Stimulated activated naive CD8-positive, alpha-beta T cell treated with anti-CD3 and anti-CD28 coated beads, Interleukin-15, Interleukin-2, amounts not matched to agents 100 ng/mL and 50 ng/mL, for 24 hours (primary cell): ENCODE measurements around the gene PRM2.

Experiments
- H3K27ac Mint-ChIP-seq: one replicate; pipeline ENCODE4 v1.8.0; 2021; ENCODE audit warnings: mild to moderate bottlenecking, mixed read lengths
- H3K27me3 Mint-ChIP-seq: one replicate; pipeline ENCODE4 v1.8.0; 2021; ENCODE audit warnings: mixed read lengths
- H3K36me3 Mint-ChIP-seq: one replicate; pipeline ENCODE4 v1.8.0; 2021; ENCODE audit warnings: low read depth, mixed read lengths
- H3K4me1 Mint-ChIP-seq: one replicate; pipeline ENCODE4 v1.8.0; 2021; ENCODE audit warnings: low read depth, mixed read lengths
- H3K4me3 Mint-ChIP-seq: one replicate; pipeline ENCODE4 v1.8.0; 2021; ENCODE audit warnings: mild to moderate bottlenecking, mixed read lengths
- H3K9me3 Mint-ChIP-seq: one replicate; pipeline ENCODE4 v1.8.0; 2021; ENCODE audit warnings: mixed read lengths

PRM2 gene, protein sequence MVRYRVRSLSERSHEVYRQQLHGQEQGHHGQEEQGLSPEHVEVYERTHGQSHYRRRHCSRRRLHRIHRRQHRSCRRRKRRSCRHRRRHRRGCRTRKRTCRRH

DNA sequence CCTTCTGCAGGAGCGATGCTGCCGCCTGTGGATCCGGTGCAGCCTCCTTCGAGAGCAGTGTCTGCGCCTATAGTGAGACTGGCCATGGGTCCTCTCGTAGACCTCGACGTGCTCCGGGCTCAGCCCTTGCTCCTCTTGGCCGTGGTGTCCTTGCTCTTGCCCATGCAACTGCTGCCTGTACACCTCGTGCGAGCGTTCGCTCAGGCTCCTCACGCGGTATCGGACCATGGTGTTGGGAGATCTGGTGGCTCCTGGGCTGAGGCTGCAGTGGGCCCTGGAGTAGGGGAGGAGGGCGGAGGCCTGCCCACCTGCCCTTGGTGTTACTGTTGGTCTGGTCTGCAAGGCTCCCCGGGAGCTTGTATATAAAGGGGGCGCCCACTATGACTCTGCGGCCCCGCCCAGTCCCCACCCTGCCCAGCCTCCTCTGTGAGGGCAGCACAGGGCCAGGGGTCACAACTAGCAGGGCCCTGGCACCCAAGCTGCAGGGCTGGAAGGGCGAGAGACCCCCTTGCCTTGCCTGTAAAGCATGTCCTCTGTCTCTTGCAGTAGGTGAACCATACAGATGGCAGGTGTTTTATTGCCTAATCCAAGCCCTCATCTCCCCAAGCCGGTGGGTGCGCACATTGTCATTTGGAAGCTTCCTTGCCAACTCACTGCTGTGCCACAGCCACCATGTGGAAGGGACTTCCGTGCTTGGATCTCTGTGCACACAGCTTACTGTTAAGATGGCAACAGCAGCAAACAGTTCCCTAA is at the start of gene PRM2:
Gene PRM2 (minus strand): TSS at position 338 of the 753 bp plus-strand sequence. CDS start 110 bp downstream, at position 228.
- Mint-ChIP-seq H3K4me3 (no peak within 1 kb of the TSS), H3K27ac (no peak within 1 kb of the TSS), H3K27me3 (no peaks in the 10 kb centered on the region), H3K9me3 (no peaks in the 10 kb centered on the region), H3K4me1 (peaks cover 2% of the 10 kb centered on the region), H3K36me3 (no peaks in the 10 kb centered on the region)

DNA sequence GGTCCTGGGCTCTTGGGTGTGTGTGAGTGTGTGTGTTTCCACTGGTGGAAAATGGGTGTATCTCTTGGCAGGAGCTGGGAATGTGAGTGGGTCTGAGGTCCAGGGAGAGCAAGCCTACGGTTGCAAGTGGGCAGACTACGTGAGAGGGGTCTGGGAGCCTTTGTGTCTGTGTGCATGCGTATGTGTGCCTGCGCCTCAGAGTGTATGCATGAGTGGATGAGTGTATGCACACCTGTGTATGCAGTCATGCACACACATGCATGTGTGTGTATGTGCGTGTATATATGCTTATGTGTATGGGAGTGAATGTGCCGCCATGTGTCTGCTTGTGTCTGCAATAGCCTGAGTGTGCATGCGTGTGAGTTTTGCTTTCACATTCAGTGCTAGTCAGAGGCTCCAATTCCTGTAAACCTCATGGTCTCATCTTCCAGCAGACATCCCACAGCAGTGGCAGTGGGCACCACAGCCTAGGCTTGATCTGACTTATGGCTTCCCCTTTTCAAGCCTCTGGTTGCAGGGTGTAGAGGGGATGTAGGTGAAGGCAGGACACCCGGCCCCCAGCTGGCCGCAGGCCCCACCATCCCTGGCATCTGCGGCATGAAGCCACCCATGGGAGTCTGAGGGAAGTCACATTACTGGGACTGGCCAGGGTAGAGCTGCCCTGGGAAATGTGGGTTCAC is 49.3 kb upstream of the PRM2 start:
- H3K9me3 Mint-ChIP-seq, result no peaks in the 10 kb centered on the region
- no peak overlapping the region for H3K4me3 Mint-ChIP-seq
- peak overlapping the region; percentile 83 for H3K27ac Mint-ChIP-seq
- H3K4me1 Mint-ChIP-seq, result peaks cover 54% of the 10 kb centered on the region
- no peaks in the 10 kb centered on the region for H3K27me3 Mint-ChIP-seq
- no peaks in the 10 kb centered on the region for H3K36me3 Mint-ChIP-seq

DNA sequence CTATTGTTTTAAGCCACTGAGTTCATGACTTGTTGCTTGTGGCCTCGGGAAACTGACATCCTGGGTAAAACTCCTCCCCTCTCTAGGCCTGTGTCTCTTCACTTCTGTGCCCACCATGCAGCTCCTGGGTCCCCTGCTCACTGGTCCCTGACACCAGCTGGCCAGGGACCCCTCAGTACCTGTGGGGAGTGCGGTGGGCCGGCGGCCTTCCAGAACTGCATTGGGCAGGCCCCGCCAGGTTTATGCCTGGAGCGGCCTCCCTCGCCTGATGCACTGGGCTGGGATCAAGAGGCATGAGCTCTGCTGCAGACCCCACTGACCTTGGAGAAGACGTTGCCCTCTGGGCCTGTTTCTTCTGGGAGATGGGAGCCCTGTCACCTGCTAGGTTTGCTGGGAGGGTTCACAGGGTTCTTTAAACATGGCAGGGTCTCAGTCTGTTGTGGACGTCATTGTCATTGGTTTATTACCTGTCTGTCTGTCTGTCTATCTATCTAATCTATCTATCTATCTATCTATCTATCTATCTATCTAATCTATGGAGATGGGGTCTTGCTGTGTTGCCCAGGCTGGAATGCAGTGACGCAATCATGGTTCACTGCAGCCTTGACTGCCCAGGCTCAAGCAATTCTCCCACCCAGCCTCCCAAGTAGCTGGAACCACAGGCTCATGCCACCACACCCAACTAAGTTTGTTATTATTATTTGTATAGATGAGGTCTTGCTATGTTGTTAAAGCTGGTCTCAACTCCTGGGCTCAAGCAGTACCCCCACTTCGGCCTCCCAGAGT is 47.5 kb upstream of the PRM2 start:
- Mint-ChIP-seq H3K27ac (no peak overlapping the region), H3K4me1 (peaks cover 39% of the 10 kb centered on the region)

DNA sequence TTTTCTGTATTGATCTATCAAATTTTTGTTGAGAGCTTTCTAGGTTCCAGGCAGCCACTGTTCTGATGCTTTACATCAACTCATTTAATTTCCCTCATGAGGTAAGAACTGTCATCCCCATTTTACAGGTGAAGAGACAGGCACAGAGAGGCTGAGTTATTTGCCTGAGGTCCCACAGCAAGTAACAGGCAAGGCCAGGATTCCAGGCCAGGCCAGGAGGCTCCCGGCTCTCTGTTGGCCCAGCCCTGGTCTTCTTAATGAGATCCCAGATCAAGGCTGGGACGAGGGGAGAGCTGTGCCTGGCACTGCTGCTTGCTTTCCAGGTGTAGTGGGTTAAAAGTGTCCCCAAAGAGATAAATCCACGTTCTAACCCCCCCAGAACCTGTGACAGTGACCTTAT is 46.5 kb upstream of the PRM2 start:
- H3K9me3 Mint-ChIP-seq, result no peaks in the 10 kb centered on the region
- no peak overlapping the region for H3K27ac Mint-ChIP-seq
- peaks cover 30% of the 10 kb centered on the region for H3K4me1 Mint-ChIP-seq
- no peak overlapping the region for H3K4me3 Mint-ChIP-seq
- no peaks in the 10 kb centered on the region for H3K27me3 Mint-ChIP-seq
- H3K36me3 Mint-ChIP-seq, result no peaks in the 10 kb centered on the region

More for the DNA sequence above, 47.5 kb upstream of the PRM2 start:
- Mint-ChIP-seq H3K36me3 (no peaks in the 10 kb centered on the region), H3K9me3 (no peaks in the 10 kb centered on the region), H3K4me3 (no peak overlapping the region), H3K27me3 (no peaks in the 10 kb centered on the region)

DNA sequence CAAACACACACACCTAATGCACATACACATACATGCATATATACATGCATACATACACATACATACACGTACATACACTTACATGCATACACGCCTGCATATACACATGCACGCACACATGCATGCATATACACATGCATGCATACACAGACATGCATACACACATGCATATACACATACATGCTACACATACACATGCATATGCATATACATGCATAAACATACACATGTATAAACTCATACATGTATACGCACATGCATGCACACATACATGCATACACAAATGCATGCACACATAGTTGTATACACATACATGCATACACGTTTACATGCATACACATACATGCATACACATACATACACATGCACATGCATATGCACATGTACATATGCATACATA is 45.4 kb upstream of the PRM2 start:
- Mint-ChIP-seq H3K4me3 (no peak overlapping the region), H3K9me3 (no peaks in the 10 kb centered on the region), H3K4me1 (peaks cover 18% of the 10 kb centered on the region), H3K36me3 (no peaks in the 10 kb centered on the region), H3K27ac (no peak overlapping the region), H3K27me3 (no peaks in the 10 kb centered on the region)

DNA sequence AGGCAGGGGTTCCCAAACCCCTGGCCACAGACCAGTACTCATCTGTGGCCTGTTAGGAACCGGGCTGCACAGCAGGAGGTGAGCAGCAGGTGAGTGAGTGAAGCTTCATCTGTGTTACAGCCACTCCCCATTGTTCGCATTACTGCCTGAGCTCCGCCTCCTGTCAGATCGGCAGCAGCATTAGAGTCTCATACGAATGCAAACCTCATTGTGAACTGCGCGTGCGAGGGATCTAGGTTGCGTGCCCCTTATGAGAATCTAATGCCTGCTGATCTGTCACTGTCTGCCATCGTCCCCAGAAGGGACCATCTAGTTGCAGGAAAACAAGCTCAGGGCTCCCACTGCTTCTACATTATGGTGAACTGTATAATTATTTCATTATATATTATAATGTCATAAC is 43.9 kb upstream of the PRM2 start:
- Mint-ChIP-seq H3K4me3 (no peak overlapping the region), H3K9me3 (no peaks in the 10 kb centered on the region), H3K27ac (no peak overlapping the region), H3K4me1 (peaks cover 6% of the 10 kb centered on the region), H3K36me3 (no peaks in the 10 kb centered on the region), H3K27me3 (no peaks in the 10 kb centered on the region)

DNA sequence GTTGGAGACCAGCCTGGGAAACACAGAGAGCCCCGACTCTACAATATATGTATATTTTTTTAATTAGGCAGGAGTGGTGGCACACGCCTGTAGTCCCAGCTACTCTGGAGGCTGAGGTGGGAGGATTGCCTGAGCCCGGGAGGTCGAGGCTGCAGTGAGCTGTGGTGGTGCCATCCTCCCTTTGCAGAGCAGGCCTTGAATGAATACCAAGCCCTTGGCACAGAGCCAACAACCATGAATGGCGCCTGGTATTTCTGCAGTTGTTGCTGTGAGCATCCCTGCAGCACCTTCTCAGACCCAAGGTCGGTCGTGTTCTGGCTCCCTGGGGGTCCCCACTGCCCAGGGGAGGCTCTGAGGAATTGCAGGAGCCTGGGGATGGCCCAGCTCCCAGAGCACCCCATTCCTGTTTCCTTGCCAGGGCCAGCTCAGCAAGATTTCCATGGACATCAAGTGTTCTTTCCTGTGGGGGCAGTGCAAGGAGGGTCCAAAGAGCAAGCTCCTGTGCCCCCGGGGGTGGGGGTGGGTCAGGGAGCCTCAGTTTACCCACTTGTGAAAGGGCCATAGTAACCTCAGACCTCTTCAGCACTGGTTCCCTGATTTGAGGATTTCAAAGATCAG is 43.4 kb upstream of the PRM2 start:
- Mint-ChIP-seq H3K9me3 (no peaks in the 10 kb centered on the region), H3K27me3 (no peaks in the 10 kb centered on the region), H3K4me1 (peaks cover under 1% of the 10 kb centered on the region), H3K27ac (no peak overlapping the region), H3K4me3 (no peak overlapping the region), H3K36me3 (no peaks in the 10 kb centered on the region)

DNA sequence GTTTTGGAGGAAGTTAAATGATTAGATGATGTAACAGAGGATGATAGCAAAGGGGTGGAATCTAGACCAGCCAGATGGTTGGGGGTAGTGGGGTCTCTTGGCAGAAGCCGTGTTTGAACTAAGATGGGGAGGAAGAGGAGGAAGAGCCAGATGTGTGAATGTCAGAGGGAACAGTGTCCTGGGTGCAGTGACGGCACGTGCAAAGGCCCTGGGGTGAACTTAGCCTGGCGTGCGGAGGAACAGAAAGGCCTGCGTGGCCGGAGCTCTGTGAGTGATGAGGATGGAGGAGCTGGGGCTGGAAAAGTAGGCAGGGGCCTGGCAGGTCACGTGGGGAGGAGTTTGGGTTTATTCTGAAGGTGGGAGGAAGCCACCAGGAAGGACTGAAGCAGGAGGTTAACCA is 42.5 kb upstream of the PRM2 start:
- Mint-ChIP-seq H3K36me3 (no peaks in the 10 kb centered on the region), H3K9me3 (no peaks in the 10 kb centered on the region), H3K4me3 (no peak overlapping the region), H3K27me3 (no peaks in the 10 kb centered on the region), H3K27ac (peak overlapping the region; percentile 16), H3K4me1 (peaks cover 3% of the 10 kb centered on the region)

DNA sequence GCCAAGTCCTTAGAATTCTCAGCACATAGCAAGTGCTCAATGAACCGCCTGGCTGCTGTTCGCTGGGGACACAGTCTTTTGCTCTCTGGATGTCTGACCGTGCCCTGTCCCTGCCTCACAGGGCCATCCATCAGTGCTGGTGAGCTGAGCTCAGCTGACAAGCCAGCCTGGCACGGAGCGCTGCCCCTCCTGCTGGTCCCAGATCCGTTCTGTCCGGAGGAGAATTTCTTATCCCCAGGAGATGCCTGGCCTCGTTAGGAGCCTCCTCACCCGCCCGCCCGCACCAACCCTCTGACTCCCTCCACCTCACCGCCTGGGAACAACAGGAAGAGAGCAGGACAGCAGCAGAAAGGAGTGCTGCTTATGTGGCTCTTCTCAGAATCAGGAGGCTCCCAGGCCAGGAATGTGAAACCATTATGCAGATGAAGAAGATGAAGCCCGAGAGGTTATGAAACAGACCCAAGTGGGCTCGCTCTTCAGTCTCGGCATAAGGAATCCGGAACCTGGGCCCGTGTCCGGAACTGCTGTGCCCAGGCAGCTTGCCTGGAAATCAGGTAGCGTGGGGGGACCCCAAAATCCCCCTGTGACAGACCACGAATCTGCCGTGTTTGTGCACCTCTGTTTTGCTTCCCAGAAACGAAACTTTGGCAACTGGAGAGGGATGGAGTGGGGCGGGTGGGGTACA is 40.2 kb upstream of the PRM2 start:
- Mint-ChIP-seq H3K9me3 (no peaks in the 10 kb centered on the region), H3K4me1 (peaks cover 26% of the 10 kb centered on the region), H3K27ac (no peak overlapping the region), H3K4me3 (no peak overlapping the region), H3K27me3 (no peaks in the 10 kb centered on the region), H3K36me3 (no peaks in the 10 kb centered on the region)

DNA sequence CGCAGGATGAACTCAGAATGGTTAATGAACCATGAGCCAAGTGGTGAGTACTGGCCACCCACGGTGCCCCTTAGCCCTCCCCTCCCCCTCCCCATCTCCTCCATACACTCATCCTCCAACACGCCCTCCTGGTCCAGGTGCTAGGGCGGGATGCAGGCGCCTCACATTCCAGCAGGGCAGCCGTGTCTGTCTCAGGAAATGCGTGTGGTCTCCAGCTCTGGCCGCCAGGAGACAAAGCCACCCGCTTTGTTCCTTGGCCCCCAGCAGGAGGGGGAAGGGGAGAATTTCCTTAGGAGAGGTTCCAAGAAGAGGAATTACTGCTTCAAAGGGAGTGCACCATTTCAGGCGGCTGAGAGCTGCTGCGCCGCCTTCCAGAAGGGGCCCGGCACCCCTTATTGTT is 39.2 kb upstream of the PRM2 start:
- Mint-ChIP-seq H3K36me3 (no peaks in the 10 kb centered on the region), H3K27me3 (no peaks in the 10 kb centered on the region), H3K4me1 (peaks cover 35% of the 10 kb centered on the region), H3K4me3 (no peak overlapping the region), H3K9me3 (no peaks in the 10 kb centered on the region), H3K27ac (no peak overlapping the region)

DNA sequence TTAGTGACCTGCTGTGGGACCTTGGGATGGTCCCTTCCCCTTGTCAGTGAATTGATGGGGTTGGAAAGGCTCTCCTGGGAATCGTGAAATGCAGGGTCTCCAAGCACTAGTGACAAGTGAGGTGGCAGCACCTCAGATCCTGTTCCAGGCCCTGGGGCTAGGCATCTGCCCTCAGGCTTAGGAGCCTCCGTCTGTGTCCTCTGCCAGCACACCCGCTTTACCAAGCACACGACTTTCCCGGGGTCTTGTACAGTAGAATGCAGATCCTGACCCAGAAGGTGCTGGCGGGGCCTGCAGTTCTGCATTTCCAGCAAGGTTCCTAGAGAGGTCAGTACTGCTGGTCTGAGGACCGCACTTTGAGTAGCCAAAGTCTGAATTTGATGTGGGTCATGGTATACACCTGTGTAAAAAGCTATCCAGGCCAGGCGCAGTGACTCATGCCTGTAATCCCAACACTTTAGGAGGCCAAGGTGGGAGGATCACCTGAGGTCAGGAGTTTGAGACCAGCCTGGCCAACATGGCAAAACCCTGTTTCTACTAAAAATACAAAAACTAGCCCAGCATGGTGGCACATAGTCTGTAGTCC is 38.1 kb upstream of the PRM2 start:
- H3K4me1 Mint-ChIP-seq, result peaks cover 45% of the 10 kb centered on the region
- no peak overlapping the region for H3K4me3 Mint-ChIP-seq
- H3K9me3 Mint-ChIP-seq, result no peaks in the 10 kb centered on the region
- H3K36me3 Mint-ChIP-seq, result no peaks in the 10 kb centered on the region
- H3K27ac Mint-ChIP-seq, result no peak overlapping the region
- no peaks in the 10 kb centered on the region for H3K27me3 Mint-ChIP-seq

DNA sequence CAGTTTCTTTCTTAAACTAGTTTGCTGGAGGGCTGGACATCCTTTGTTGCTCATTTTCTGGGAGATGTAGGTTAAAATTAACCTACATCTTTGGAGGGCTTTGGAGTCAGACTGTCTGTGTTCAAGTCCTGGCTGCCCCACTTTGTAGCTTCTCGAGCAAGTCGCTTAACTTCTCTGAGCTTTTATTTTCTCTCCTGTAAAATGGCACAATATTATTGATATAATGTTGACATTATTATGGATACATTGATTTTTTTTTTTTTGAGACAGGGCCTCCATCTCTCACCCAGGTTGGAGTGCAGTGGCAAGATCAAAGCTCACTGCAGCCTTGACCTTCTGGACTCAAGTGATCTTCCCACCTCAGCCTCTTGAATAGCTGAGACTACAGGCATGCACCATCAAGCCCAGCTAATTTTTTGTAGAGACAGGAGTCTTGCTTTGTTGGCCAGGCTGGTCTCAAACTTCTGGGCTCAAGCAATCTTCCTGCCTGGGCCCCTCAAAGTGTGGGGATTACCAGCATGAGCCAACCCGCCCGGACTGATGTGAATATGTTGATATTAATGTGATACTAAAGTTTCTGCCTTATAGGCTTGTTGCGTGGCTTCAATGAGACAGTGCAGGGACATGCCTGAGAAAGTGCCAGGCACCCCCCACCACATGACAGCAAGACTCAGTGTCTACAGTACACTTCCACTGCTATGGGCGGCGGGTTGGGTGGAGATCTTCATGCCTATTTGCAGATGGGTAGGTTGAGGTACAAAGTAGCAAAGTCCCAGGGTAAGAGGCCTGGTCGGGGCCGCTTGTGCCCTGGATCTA is 37.4 kb upstream of the PRM2 start:
- Mint-ChIP-seq H3K4me1 (peaks cover 46% of the 10 kb centered on the region), H3K27me3 (no peaks in the 10 kb centered on the region), H3K27ac (no peak overlapping the region), H3K9me3 (no peaks in the 10 kb centered on the region), H3K4me3 (no peak overlapping the region), H3K36me3 (no peaks in the 10 kb centered on the region)

DNA sequence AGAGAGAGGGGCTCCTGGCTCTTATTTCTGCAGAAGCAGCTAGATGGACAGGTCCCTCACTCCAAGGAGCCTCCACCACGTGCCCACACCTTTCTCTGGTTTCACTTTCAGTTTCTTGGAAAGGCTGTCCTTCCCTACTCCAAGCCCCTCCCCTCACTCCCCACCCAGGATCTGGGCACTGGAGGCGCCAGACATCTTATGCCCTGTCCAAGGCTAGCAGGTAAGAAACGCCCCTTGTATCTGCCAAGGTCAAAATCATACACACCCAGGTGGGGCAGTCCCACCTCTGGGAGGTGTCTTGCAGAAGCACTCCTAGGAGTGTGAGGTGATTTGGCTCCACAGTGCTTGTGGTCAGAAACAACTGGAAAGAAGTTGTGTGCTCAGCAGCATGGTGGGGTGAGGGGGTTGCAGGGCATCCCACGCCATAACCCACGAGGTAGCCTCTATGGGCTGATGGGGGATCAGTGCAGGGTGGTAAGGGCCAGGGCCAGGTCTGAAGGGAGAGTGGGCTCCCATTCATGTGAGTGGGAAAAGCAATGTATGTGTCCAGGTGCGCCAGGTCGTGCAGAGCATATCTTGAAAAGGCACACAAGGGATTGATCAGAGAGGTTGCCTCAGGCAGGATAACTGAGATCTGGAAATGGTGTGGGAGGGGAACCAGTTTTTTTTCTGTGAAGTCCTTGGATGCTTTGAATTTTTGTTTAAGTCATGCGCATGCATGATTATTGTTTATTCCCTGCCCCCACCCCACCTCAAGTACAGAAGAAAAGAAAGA is 36.6 kb upstream of the PRM2 start:
- Mint-ChIP-seq H3K27ac (peak overlapping the region; percentile 12), H3K4me3 (peak overlapping the region; percentile 5), H3K27me3 (no peaks in the 10 kb centered on the region), H3K4me1 (peaks cover 52% of the 10 kb centered on the region), H3K9me3 (no peaks in the 10 kb centered on the region), H3K36me3 (no peaks in the 10 kb centered on the region)
